ENCODE data around the gene SYNM.

SYNM gene

GRCh38 chr15:99174567-99175395 lies 69.9 kb downstream of the SYNM start:
- Histone ChIP-seq H3K9me2 (replicated peaks; ENCODE audit: control insufficient read depth, low read length) (no peaks in the 10 kb centered on the region), H3K27ac (ENCODE audit: low read depth, low read length) (no peak overlapping the region), H3K4me2 (ENCODE audit: low read length) (no peak overlapping the region), H3K27me3 (ENCODE audit: control insufficient read depth, low read length) (no peaks in the 10 kb centered on the region), H3K79me2 (ENCODE audit: control insufficient read depth, low read length) (no peaks in the 10 kb centered on the region), H3K9me3 (ENCODE audit: control insufficient read depth, insufficient read depth, low read length) (no peaks in the 10 kb centered on the region), H3K4me3 (ENCODE audit: low read length) (no peak overlapping the region), H3K4me1 (ENCODE audit: control insufficient read depth, low read length) (no peaks in the 10 kb centered on the region), H4K20me1 (ENCODE audit: control insufficient read depth, insufficient read depth, low read depth, low read length) (no peaks in the 10 kb centered on the region), H3K36me3 (ENCODE audit: control insufficient read depth, low read length) (no peaks in the 10 kb centered on the region), H3F3A (ENCODE audit: control insufficient read depth, insufficient read depth) (no peaks in the 10 kb centered on the region)
- TF ChIP-seq EZH2phosphoT487 (IDR thresholded peaks at IDR 0.05; ENCODE audit: borderline replicate concordance, low read length): no peak
- TF ChIP-seq, protein P1, sequence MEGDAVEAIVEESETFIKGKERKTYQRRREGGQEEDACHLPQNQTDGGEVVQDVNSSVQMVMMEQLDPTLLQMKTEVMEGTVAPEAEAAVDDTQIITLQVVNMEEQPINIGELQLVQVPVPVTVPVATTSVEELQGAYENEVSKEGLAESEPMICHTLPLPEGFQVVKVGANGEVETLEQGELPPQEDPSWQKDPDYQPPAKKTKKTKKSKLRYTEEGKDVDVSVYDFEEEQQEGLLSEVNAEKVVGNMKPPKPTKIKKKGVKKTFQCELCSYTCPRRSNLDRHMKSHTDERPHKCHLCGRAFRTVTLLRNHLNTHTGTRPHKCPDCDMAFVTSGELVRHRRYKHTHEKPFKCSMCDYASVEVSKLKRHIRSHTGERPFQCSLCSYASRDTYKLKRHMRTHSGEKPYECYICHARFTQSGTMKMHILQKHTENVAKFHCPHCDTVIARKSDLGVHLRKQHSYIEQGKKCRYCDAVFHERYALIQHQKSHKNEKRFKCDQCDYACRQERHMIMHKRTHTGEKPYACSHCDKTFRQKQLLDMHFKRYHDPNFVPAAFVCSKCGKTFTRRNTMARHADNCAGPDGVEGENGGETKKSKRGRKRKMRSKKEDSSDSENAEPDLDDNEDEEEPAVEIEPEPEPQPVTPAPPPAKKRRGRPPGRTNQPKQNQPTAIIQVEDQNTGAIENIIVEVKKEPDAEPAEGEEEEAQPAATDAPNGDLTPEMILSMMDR (IDR thresholded peaks at IDR 0.05; ENCODE audit: low read depth, low read length, poor library complexity, severe bottlenecking): no peak

DNA sequence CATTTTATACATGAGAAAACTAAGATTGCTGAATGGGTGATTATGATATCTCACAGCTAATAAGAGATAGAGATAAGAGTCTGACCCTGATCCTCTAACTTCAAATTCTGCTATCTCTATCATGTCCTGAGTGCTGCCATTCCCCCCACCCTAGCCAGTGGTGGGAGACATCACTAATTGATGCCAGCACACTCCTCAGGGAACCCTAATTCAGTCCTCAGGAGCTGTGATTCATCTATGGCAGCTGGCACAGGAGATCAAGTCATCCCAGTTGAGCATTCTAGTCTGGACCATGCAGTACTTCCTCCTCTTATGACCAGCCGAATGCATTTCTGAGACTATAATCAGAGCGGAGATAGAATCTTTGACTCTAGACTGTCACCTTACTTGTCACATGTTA lies 71.9 kb downstream of the SYNM start:
- no peaks in the 10 kb centered on the region for H3K4me1 ChIP-seq (ENCODE audit: control insufficient read depth, low read length)
- no peaks in the 10 kb centered on the region for H3F3A ChIP-seq (ENCODE audit: control insufficient read depth, insufficient read depth)
- no peak overlapping the region for H3K4me2 ChIP-seq (ENCODE audit: low read length)
- TF ChIP-seq, protein P1 (IDR thresholded peaks at IDR 0.05; ENCODE audit: low read depth, low read length, poor library complexity, severe bottlenecking): no peak
- TF ChIP-seq EZH2phosphoT487 (IDR thresholded peaks at IDR 0.05; ENCODE audit: borderline replicate concordance, low read length): no peak
- H3K9me3 ChIP-seq (ENCODE audit: control insufficient read depth, insufficient read depth, low read length): no peaks in the 10 kb centered on the region
- no peaks in the 10 kb centered on the region for H3K36me3 ChIP-seq (ENCODE audit: control insufficient read depth, low read length)
- no peaks in the 10 kb centered on the region for H3K27me3 ChIP-seq (ENCODE audit: control insufficient read depth, low read length)
- no peaks in the 10 kb centered on the region for H3K9me2 ChIP-seq (replicated peaks; ENCODE audit: control insufficient read depth, low read length)
- no peaks in the 10 kb centered on the region for H3K79me2 ChIP-seq (ENCODE audit: control insufficient read depth, low read length)
- no peaks in the 10 kb centered on the region for H4K20me1 ChIP-seq (ENCODE audit: control insufficient read depth, insufficient read depth, low read depth, low read length)
- H3K27ac ChIP-seq (ENCODE audit: low read depth, low read length): no peak overlapping the region
- no peak overlapping the region for H3K4me3 ChIP-seq (ENCODE audit: low read length)

DNA sequence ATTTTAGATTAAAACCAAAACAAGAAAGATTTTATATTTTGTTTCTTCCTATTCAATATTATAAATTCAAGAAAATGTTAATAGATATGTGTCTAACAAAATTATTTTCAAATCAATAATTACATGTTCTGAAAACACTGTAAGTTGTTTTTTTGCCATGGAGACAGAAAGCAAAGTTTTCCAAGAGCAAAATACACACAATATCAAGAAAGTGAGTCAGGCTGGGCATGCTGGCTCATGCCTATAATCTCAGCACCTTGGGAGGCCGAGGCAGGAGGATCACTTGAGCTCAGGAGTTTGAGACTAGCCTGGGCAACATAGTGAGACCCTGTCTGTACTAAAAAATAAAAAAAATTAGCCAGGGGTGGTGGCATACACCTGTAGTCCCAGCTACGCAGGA lies 72.8 kb downstream of the SYNM start:
- Histone ChIP-seq H3K9me2 (replicated peaks; ENCODE audit: control insufficient read depth, low read length) (no peaks in the 10 kb centered on the region), H3K27me3 (ENCODE audit: control insufficient read depth, low read length) (no peaks in the 10 kb centered on the region), H3K4me1 (ENCODE audit: control insufficient read depth, low read length) (no peaks in the 10 kb centered on the region), H3K36me3 (ENCODE audit: control insufficient read depth, low read length) (no peaks in the 10 kb centered on the region), H4K20me1 (ENCODE audit: control insufficient read depth, insufficient read depth, low read depth, low read length) (no peaks in the 10 kb centered on the region), H3K9me3 (ENCODE audit: control insufficient read depth, insufficient read depth, low read length) (no peaks in the 10 kb centered on the region), H3K79me2 (ENCODE audit: control insufficient read depth, low read length) (no peaks in the 10 kb centered on the region), H3F3A (ENCODE audit: control insufficient read depth, insufficient read depth) (no peaks in the 10 kb centered on the region), H3K27ac (ENCODE audit: low read depth, low read length) (no peak overlapping the region), H3K4me2 (ENCODE audit: low read length) (no peak overlapping the region), H3K4me3 (ENCODE audit: low read length) (no peak overlapping the region)
- TF ChIP-seq, protein P1 (IDR thresholded peaks at IDR 0.05; ENCODE audit: low read depth, low read length, poor library complexity, severe bottlenecking): no peak
- no peak for TF ChIP-seq EZH2phosphoT487 (IDR thresholded peaks at IDR 0.05; ENCODE audit: borderline replicate concordance, low read length)
